HepG2 (cell line): Measurements from ENCODE around the gene FN1. TPM values are rescaled to one million over a fixed set of nuclear protein-coding genes. Genes with fewer than 3 reads are reported as not detected.

ENCODE experiments used
- CERS6 ChIP-seq: sonication (generic); formaldehyde crosslinking; IDR thresholded peaks from 2 replicates; pipeline ENCODE4 v1.5.0; 2020; ENCODE audit warnings: missing genetic modification reagents
- NR2F1 ChIP-seq, 2 experiments: fragments of 450-650 bp in 1 of 2; formaldehyde crosslinking in 1 of 2; IDR thresholded peaks; 2 replicates each; pipeline versions ENCODE4 v1.5.0 to v1.6.1; 2016 to 2020; ENCODE audit warnings: mild to moderate bottlenecking in 1 of 2, missing compliant biosample characterization in 1 of 2, missing genetic modification reagents in 1 of 2, moderate library complexity in 1 of 2
- PHF21A ChIP-seq: sonication (generic); formaldehyde crosslinking; IDR thresholded peaks from 2 replicates; pipeline ENCODE4 v1.5.0; 2020; ENCODE audit warnings: mild to moderate bottlenecking, missing genetic modification reagents
- SP140L ChIP-seq: sonication (generic); formaldehyde crosslinking; IDR thresholded peaks from 2 replicates; pipeline ENCODE4 v1.4.0; 2020; ENCODE audit warnings: missing genetic modification reagents, borderline replicate concordance
- ZHX2 ChIP-seq, 2 experiments: sonication (generic) in 1 of 2; formaldehyde crosslinking in 1 of 2; IDR thresholded peaks; 2 replicates each; pipeline versions ENCODE4 v1.6.1 to v1.9.0; 2014 to 2022; ENCODE audit warnings: antibody characterized with exemption in 1 of 2, borderline replicate concordance in 1 of 2, inconsistent platforms in 1 of 2, low read depth in 1 of 2, missing genetic modification reagents in 1 of 2
- ZNF296 ChIP-seq: sonication (generic); formaldehyde crosslinking; conservative IDR thresholded peaks from 2 replicates; pipeline ENCODE4 v1.5.0; 2020; ENCODE audit warnings: mild to moderate bottlenecking, missing genetic modification reagents
- ZNF598 ChIP-seq: sonication (generic); formaldehyde crosslinking; IDR thresholded peaks from 2 replicates; pipeline ENCODE4 v1.5.1; 2020; ENCODE audit warnings: mild to moderate bottlenecking, missing genetic modification reagents, borderline replicate concordance
- ZNF609 ChIP-seq: sonication (generic); formaldehyde crosslinking; IDR thresholded peaks from 2 replicates; pipeline ENCODE4 v1.4.0; 2020; ENCODE audit warnings: mild to moderate bottlenecking, missing genetic modification reagents, borderline replicate concordance
- ZNF773 ChIP-seq: sonication (generic); formaldehyde crosslinking; IDR thresholded peaks from 2 replicates; pipeline ENCODE4 v1.4.0; 2020; ENCODE audit warnings: missing genetic modification reagents, borderline replicate concordance
- polyA plus RNA-seq, 8 experiments: library from polyadenylated mRNA; depleted of rRNA in 3 of 8; stranded (reverse) in 7 of 8; unstranded in 1 of 8; fragments of >200 nt; fragmentation: Illumina TruSeq in 4 of 8; extraction: Trizol in 4 of 8; gene quantifications; 2 replicates each; pipeline versions ENCODE4 v1.2.1 to v1.2.3, GENCODE V29; 2011 to 2016; ENCODE audit warnings: low read depth in 4 of 8, missing spikeins in 1 of 8, mixed read lengths in 1 of 8; ENCODE audit not compliant: insufficient read depth in 1 of 8
- total RNA-seq, 5 experiments: library from RNA; depleted of rRNA; stranded (reverse); fragments of >200 nt; fragmentation: Illumina TruSeq; extraction: Trizol; gene quantifications; 2 replicates each; pipeline ENCODE4 v1.2.3, GENCODE V29; 2016; ENCODE audit warnings: low read depth in 1 of 5

FN1 gene
- total and polyA plus RNA-seq, 2 of the 13 experiments (the other 11 are each of a cell fraction or from before 2014, with no cell fraction given): 1,847 to 6,471 TPM

GRCh38 chr2:215432759-215433594 lies 2.9 kb downstream of the FN1 start (continued):
- TF ChIP-seq ZHX2 (IDR thresholded peaks at IDR 0.05; ENCODE audit: low read depth) (no peak), ZHX2 (CRISPR knock-in tag; IDR thresholded peaks at IDR 0.05; ENCODE audit: borderline replicate concordance) (no peak; the same call in 1 of the 2 replicates), ZNF296 (no peak), SP140L (CRISPR knock-in tag) (0 out of 2 replicates have a peak, but pooled peaks have one; percentile 4), ZNF598 (CRISPR knock-in tag) (no peak), PHF21A (CRISPR knock-in tag) (no peak), ZNF773 (CRISPR knock-in tag) (no peak), NR2F1 (CRISPR knock-in tag; IDR thresholded peaks at IDR 0.05) (no peak), ZNF609 (CRISPR knock-in tag) (no peak), CERS6 (CRISPR knock-in tag) (no peak)
